Activated CD4-positive, alpha-beta T cell treated with anti-CD3 and anti-CD28 coated beads for 1 hour (primary cell): ENCODE measurements around the gene IL10RA.
A peak's percentile ranks its signal among the peaks of the same experiment; 100 is the strongest.
"Not testable (repeated sequence)": the region's sequence is repeated elsewhere in the genome, so short reads cannot be mapped to it uniquely, and the experiment has no call there.

Experiments used
- DNase-seq: peaks from one replicate; pipeline ENCODE4 v3.0.0-alpha.2; 2020

The IL10RA gene

GRCh38 chr11:117962826-117963225, 23.4 kb upstream of the IL10RA start:
- DNase-seq = no peak

- no peak for DNase-seq
Observed at GRCh38 chr11:117966908-117967307, 19.3 kb upstream of the IL10RA start.

DNA sequence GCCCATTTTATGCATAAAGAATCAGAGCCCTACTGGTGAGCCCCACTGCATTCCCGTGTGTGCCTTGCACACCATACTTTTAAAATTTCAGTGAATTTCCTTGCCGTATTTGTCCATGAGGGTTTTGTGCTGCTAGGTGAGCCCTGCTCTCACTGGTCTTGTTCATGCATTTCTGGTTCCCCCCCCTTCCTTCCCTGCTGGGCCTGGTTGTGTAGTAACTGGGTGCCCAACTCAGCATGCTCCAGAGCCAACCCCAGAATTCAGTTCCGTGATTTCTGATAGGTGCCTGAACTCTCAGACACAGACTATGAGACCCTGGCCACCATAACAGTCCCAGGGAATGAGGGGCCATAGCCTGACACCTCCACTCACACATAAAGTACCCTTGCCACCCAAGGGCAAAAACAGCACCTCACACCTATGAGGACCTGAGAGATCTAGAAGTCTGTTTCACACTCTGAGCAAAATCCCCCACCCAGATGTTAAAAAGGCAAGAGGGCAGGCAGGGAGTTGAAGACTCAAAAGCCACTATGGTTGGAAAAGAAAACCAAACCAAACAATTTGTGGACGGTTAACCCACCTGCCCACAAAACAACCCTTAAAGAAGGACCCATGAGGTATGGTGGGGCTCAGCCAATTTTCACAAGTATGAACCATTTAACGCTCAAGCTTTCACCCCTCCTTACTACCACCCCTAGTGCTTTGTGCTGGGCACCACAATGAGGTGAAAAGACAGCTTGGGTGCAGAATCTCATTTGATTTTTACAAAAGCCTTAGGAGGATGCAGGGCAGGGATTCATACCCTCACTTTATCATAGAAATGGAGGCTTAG, 16.8 kb upstream of the IL10RA start:
- no peak for DNase-seq

DNA sequence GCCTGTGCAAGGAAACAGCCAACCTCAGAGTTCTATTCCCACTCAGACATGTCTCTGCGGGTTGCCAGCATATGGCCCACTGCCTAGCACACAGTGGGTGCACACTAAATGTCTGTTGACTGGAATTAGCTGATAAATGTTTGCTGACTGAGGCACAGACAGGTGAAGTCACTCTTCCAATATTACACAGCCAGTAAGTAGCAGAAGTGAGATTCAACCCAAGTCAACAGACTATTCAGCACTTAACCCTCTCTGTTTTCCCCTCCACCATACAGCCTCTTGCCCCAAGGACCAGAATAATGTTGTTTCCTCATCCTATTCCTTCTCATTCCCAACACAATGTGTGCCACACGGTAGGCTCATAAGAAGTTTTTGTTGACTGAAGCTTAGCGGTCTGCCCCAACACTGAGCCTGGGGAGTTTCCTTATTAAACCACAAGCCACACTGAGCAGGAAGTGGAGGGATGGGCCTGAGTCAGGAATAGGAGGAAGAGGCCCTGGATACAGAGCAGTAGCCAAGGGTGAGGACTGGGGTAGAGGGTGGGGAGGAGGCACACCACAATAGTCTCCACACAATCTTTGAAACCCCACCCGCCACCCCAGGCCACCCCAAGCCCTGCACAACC, 15.7 kb upstream of the IL10RA start:
- no peak for DNase-seq

- DNase-seq = no peak
Observed at GRCh38 chr11:117972044-117972443, 14.2 kb upstream of the IL10RA start.

- no peak for DNase-seq
Observed at GRCh38 chr11:117972629-117973502, 13.3 kb upstream of the IL10RA start.

GRCh38 chr11:117973503-117973860, 12.7 kb upstream of the IL10RA start:
- no peak for DNase-seq

GRCh38 chr11:117976445-117976844, 9.7 kb upstream of the IL10RA start:
- no peak for DNase-seq

DNA sequence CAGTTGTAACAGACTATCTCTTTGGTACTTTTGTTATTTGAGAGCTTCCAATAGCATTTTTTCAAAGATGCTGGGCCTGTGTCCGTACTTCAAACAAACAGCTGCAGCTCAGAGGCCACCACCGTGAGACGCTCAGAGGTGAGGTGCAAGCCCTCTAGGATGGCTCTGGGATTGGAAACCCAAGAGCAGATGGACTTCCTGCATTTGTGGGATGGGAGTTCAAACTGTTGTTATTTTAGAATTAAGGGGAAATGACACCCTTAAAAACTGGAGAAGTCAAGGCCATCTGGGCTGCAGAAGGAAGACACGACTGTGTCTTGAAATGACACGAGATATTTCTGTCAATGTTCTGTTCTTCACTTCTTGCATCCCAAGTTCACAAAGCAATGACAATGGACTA, 9.2 kb upstream of the IL10RA start:
- DNase-seq = no peak

DNA sequence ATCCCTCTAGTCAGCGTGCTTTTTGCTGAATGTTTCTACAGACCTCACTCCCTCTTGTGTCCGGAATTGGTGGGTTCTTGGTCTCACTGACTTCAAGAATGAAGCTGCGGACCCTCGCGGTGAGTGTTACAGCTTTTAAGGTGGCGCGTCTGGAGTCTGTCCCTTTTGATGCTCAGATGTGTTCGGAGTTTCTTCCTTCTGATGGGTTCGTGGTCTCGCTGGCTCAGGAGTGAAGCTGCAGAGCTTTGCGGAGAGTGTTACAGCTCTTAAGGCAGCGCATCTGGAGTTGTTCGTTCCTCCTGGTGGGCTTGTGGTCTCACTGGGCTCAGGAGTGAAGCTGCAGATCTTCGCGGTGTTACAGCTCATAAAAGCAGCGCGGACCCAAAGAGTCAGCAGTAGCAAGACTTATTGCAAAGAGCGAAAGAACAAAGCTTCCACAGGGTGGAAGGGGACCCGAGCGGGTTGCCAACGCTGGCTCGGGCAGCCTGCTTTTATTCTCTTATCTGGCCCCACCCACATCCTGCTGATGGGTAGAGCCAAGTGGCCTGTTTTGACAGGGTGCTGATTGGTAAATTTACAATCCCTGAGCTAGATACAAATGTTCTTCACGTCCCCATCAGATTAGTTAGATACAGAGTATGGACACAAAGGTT, 8.5 kb upstream of the IL10RA start:
- DNase-seq = not testable (repeated sequence)

DNA sequence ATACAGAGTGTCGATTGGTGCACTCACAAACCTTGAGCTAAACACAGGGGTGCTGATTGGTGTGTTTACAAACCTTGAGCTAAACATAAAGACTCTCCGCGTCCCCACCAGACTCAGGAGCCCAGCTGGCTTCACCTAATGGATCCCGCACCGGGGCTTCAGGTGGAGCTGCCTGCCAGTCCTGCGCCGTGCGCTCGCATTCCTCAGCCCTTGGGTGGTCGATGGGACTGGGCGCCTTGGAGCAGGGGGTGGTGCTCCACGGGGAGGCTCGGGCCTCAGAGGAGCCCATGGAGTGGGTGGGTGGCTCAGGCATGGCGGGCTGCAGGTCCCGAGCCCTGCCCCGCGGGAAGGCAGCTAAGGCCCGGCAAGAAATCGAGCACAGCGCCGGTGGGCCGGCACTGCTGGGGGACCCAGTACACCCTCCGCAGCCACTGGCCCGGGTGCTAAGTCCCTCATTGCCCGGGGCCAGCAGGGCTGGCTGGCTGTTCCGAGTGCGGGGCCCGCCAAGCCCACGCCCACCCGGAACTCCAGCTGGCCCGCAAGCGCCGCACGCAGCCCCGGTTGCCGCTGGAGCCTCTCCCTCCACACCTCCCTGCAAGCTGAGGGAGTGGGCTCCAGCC, 7.8 kb upstream of the IL10RA start:
- not testable (repeated sequence) for DNase-seq

DNA sequence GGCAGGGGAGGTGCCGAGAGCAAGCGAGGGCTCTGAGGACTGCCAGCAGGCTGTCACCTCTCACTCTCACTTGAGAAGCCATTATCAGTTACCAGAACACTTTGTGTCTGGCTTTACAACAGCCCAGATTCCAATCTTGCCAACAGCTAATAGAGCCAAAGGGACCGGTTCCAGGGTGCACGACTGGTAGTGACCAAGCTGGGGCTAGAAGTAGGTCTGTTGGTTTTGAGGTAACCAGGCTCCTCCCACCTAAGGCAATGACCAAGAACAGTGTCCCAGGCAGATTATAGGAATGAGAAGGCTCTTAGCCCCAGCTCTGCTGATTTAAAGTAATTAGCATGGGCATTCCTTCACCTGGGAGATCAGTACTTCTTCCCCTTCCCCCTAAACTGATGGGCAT, 7.2 kb upstream of the IL10RA start:
- DNase-seq = no peak

GRCh38 chr11:117979481-117980211, 6.5 kb upstream of the IL10RA start:
- no peak for DNase-seq

GRCh38 chr11:117980280-117980679, 5.9 kb upstream of the IL10RA start:
- DNase-seq = no peak

GRCh38 chr11:117980720-117981119, 5.5 kb upstream of the IL10RA start:
- DNase-seq = no peak

GRCh38 chr11:117983163-117983475, 3.1 kb upstream of the IL10RA start:
- DNase-seq = no peak

- no peak for DNase-seq
Observed at GRCh38 chr11:117984476-117984875, 1.7 kb upstream of the IL10RA start.

- DNase-seq = peak; percentile 40
Observed at GRCh38 chr11:117986981-117987574, 884 bp downstream of the IL10RA start.

GRCh38 chr11:117989351-117990102, 3.3 kb downstream of the IL10RA start:
- no peak for DNase-seq

GRCh38 chr11:117992136-117992535, 5.9 kb downstream of the IL10RA start:
- no peak for DNase-seq

GRCh38 chr11:117992620-117993019, 6.4 kb downstream of the IL10RA start:
- DNase-seq = no peak
